GM12878 (cell line): ENCODE measurements around the gene ASCC2.

ENCODE experiments used
- CHD4 ChIP-seq: fragments of 200-600 bp; sonication (generic); IDR thresholded peaks from 2 replicates; pipeline ENCODE4 v1.6.1; 2016; ENCODE audit warnings: mild to moderate bottlenecking
- CTCF ChIP-seq, 3 experiments: IDR thresholded peaks in 2 of 3; conservative IDR thresholded peaks in 1 of 3; 2 replicates each; pipeline ENCODE4 v1.5.1; 2011; ENCODE audit warnings: low read depth in 3 of 3, low read length in 3 of 3, mild to moderate bottlenecking in 3 of 3, control low read depth in 2 of 3, moderate library complexity in 2 of 3, inconsistent platforms in 1 of 3, mixed read lengths in 1 of 3; ENCODE audit not compliant: control insufficient read depth in 2 of 3, insufficient read depth in 1 of 3; ENCODE audit errors: extremely low read depth in 1 of 3
- CUX1 ChIP-seq: IDR thresholded peaks from 2 replicates; pipeline ENCODE4 v1.6.1; 2012; ENCODE audit warnings: improper control_type of control experiment, low read depth, low read length; ENCODE audit not compliant: insufficient replicate concordance
- EP300 ChIP-seq, 2 experiments: fragments of 150-350 bp in 1 of 2; IDR thresholded peaks; 2 replicates each; pipeline ENCODE4 v1.6.1; 2011 to 2012; ENCODE audit warnings: low read depth in 2 of 2, low read length in 2 of 2, borderline replicate concordance in 1 of 2, improper control_type of control experiment in 1 of 2, inconsistent platforms in 1 of 2; ENCODE audit not compliant: control insufficient read depth in 1 of 2
- EZH2 ChIP-seq: IDR thresholded peaks from 2 replicates; pipeline ENCODE4 v1.6.1; 2012; ENCODE audit warnings: low read depth, mild to moderate bottlenecking, control low read depth, inconsistent platforms, low read length, borderline replicate concordance; ENCODE audit not compliant: control insufficient read depth
- FOXM1 ChIP-seq: IDR thresholded peaks from 2 replicates; pipeline ENCODE4 v1.6.1; 2012; ENCODE audit warnings: low read depth, mild to moderate bottlenecking, inconsistent platforms, low read length, moderate library complexity
- MAX ChIP-seq: IDR thresholded peaks from 2 replicates; pipeline ENCODE4 v1.6.1; 2012; ENCODE audit warnings: low read depth, low read length, improper control_type of control experiment
- NR2C2 ChIP-seq: IDR thresholded peaks from 2 replicates; pipeline ENCODE4 v1.6.1; 2011; ENCODE audit warnings: borderline replicate concordance, low read depth; ENCODE audit not compliant: control insufficient read depth, insufficient read length
- POLR2A ChIP-seq: IDR thresholded peaks from 2 replicates; pipeline ENCODE4 v1.6.1; 2011; ENCODE audit warnings: low read depth, mild to moderate bottlenecking, low read length
- POLR2AphosphoS5 ChIP-seq: IDR thresholded peaks from 2 replicates; pipeline ENCODE4 v1.6.1; 2011; ENCODE audit warnings: mild to moderate bottlenecking, low read length, inconsistent platforms

GRCh38 chr22:29885610-29886009 lies 47.5 kb upstream of the ASCC2 start:
- no peak for TF ChIP-seq EZH2
- no peak for TF ChIP-seq CTCF (IDR thresholded peaks at IDR 0.05 in 2 of 3, conservative IDR thresholded peaks at IDR 0.05 in 1 of 3; ENCODE audit: control insufficient read depth in 2 of 3, extremely low read depth in 1 of 3, insufficient read depth in 1 of 3, low read depth in 3 of 3, low read length in 3 of 3)
- no peak for TF ChIP-seq CUX1
- no peak for TF ChIP-seq MAX
- TF ChIP-seq EP300 (IDR thresholded peaks at IDR 0.05; ENCODE audit: borderline replicate concordance in 1 of 2, control insufficient read depth in 1 of 2, low read depth in 2 of 2, low read length in 2 of 2): no peak
- no peak for TF ChIP-seq CHD4
- no peak for TF ChIP-seq POLR2A
- no peak for TF ChIP-seq FOXM1
- TF ChIP-seq POLR2AphosphoS5: no peak
- TF ChIP-seq NR2C2: no peak
